Stimulated activated naive CD8-positive, alpha-beta T cell treated with anti-CD3 and anti-CD28 coated beads, Interleukin-15, amount 100 ng/mL, for 72 hours (primary cell): Measurements from ENCODE around the gene USH1C.

Experiments used
- ATAC-seq: fragments of 150-1000 bp; cut with Tn5 transposase; 2 replicates; pipeline ENCODE4 v1.10.0; 2021; ENCODE audit warnings: mild to moderate bottlenecking, moderate library complexity
- DNase-seq, 2 donors: peaks; one replicate each; pipeline ENCODE4 v3.0.0; 2021 to 2022
- H3K27ac Mint-ChIP-seq, 2 donors: one replicate each; pipeline ENCODE4 v1.8.0; 2022; ENCODE audit warnings: mild to moderate bottlenecking in 2 of 2, mixed read lengths in 2 of 2, moderate library complexity in 2 of 2
- H3K27me3 Mint-ChIP-seq: one replicate; pipeline ENCODE4 v1.8.0; 2022; ENCODE audit warnings: mixed read lengths
- H3K4me1 Mint-ChIP-seq: one replicate; pipeline ENCODE4 v1.8.0; 2022; ENCODE audit warnings: mild to moderate bottlenecking, mixed read lengths
- H3K4me3 Mint-ChIP-seq, 2 donors: one replicate each; pipeline ENCODE4 v1.8.0; 2022; ENCODE audit warnings: mild to moderate bottlenecking in 2 of 2, mixed read lengths in 2 of 2, moderate library complexity in 1 of 2
- H3K9me3 Mint-ChIP-seq, 2 donors: one replicate each; pipeline ENCODE4 v1.8.0; 2022; ENCODE audit warnings: mixed read lengths in 2 of 2

Gene USH1C

DNA sequence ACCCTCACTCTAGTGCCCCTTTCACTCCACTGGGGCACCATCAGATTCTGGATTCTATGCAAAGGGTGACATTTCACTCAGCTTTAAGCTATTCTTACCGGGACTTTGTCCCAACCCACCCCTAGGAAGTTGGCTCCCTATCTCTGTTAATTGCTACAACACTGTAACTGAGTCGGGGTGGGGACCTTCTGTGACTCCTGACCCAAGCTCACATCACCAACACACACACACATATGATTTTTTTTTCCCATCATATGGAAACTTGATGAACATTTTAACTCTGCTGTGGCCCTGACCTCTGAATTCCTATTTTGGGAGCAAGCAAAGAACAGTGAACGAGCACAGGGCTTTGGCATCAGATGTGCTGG is 16.6 kb downstream of the USH1C start:
- Mint-ChIP-seq H3K9me3 (no peaks in the 10 kb centered on the region), H3K27me3 (peaks cover 23% of the 10 kb centered on the region), H3K4me1 (no peaks in the 10 kb centered on the region), H3K4me3 (no peak overlapping the region), H3K27ac (no peak overlapping the region)
- ATAC-seq (no peak), DNase-seq (no peak)

DNA sequence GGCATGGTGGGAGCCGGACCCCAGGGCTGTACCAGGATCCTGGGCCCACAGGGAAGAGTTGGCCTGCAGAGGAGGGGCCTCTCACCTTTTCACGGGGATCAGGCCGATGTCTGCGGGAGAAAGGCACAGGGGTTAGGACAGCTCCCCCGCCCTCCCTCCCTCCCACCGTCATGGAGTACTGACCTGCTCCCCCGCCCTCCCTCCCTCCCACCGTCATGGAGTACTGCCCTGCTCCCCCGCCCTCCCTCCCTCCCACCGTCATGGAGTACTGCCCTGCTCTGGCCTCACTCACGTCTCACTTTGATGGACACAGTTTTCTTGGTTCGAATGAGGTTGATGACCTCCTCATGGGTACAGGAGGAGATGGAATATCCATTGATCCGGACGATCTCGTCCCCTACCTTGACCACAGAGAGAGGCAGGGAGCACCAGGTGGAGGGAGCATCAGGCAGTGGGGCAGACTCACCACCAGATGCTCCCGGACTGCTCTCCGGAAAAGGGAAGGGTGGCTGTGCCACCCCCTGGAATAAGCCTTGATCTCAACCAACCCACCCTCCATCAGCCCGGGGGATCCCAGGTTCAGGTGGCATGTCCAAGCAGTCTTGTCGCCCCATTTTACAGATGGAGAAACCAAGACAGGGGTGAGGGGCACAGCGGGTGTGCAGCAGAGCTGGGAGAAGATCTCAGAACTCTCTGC is 17.1 kb downstream of the USH1C start:
- DNase-seq (no peak), ATAC-seq (no peak)
- Mint-ChIP-seq H3K27ac (no peak overlapping the region), H3K4me1 (no peaks in the 10 kb centered on the region), H3K9me3 (no peaks in the 10 kb centered on the region), H3K27me3 (peaks cover 23% of the 10 kb centered on the region), H3K4me3 (no peak overlapping the region)

DNA sequence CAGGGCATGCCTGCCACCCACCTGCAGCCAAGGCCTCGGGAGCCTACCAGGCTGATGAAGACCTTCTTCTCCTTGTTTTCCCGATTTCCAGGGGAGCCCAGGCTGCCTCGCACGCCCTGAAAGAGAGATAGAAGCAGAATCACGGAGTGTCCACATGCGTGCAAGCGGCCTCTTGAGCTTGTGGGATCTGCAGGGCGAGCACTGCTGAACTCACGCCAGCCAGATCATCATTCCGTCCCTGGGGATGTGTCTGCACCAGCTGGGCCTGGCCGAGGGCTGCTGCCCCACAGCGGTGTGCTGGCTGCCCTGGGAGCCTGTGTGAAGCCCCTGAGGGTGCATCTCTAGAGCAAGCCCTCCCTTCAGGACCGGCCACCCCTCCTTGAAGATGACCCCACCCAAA is 17.9 kb downstream of the USH1C start:
- no peaks in the 10 kb centered on the region for H3K4me1 Mint-ChIP-seq
- H3K4me3 Mint-ChIP-seq: no peak overlapping the region
- H3K9me3 Mint-ChIP-seq: no peaks in the 10 kb centered on the region
- peaks cover 23% of the 10 kb centered on the region for H3K27me3 Mint-ChIP-seq
- no peak for DNase-seq
- no peak overlapping the region for H3K27ac Mint-ChIP-seq
- ATAC-seq: no peak

DNA sequence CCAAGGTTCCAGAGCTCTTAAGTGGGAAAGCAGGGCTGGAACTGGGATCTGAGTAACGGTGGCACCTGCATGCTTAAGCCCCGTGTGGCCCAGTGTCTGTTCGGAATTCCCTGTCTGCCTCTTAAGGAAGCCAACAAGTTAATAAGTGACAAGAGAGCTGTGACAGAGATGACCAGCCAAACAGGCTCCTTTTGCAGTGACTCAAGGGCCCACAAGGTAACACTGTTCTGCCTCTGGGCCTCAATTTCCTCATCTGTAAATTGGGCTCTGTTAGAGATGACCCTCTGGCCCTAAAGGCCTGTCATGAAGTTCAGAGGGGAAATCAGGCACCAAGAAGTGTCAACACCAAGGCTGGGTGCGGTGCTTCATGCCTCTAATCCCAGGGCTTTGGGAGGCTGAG is 18.6 kb downstream of the USH1C start:
- H3K4me1 Mint-ChIP-seq: no peaks in the 10 kb centered on the region
- no peak for ATAC-seq
- H3K4me3 Mint-ChIP-seq: no peak overlapping the region
- peaks cover 23% of the 10 kb centered on the region for H3K27me3 Mint-ChIP-seq
- no peaks in the 10 kb centered on the region for H3K9me3 Mint-ChIP-seq
- no peak for DNase-seq
- no peak overlapping the region for H3K27ac Mint-ChIP-seq

DNA sequence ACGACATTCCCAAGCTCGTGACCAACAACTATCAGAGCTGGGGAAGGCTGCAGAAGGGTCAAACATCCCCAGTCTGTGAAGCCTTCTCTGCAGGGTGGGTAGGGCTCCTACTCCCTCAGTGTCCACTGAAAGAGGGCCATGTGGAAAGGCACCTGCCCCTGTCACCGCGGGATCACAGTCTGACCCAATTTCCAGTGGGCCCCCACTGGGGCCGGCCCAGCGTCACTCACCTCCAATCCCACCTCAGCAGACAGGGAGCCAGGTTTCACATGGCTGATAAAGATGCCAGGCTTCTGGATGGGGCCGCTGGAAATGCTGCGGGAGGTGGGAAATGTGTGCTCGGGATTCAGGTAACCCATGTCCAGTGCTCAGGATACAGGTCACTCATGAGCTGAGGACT is 20.0 kb downstream of the USH1C start:
- Mint-ChIP-seq H3K27me3 (peaks cover 19% of the 10 kb centered on the region), H3K4me3 (no peak overlapping the region), H3K4me1 (no peaks in the 10 kb centered on the region), H3K27ac (no peak overlapping the region), H3K9me3 (no peaks in the 10 kb centered on the region)
- ATAC-seq: no peak
- DNase-seq: no peak

DNA sequence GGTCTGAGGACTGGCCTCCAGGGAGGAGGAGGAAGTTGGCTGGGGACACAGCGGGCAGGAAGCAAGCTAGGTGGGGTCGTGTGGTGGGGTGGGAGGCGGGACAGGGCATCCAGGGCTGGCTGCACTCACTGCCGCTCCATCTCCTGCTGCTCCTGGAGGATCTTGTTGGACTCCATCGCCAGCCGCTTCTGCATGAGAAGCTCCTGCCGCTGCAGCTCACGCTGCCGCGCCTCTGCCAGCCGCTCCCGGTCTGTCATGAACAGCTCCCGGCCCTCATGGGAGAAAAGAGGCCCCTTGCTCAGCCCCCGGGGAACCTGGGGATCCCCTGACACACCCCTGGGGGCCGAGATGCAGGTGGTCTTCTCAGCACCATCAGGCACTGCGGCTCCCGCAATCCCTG is 21.6 kb downstream of the USH1C start:
- Mint-ChIP-seq H3K27me3 (peaks cover 7% of the 10 kb centered on the region), H3K27ac (peak overlapping the region in 1 of 2 donors; percentile 16), H3K4me3 (no peak overlapping the region), H3K4me1 (no peaks in the 10 kb centered on the region), H3K9me3 (no peaks in the 10 kb centered on the region)
- DNase-seq (no peak), ATAC-seq (no peak)

DNA sequence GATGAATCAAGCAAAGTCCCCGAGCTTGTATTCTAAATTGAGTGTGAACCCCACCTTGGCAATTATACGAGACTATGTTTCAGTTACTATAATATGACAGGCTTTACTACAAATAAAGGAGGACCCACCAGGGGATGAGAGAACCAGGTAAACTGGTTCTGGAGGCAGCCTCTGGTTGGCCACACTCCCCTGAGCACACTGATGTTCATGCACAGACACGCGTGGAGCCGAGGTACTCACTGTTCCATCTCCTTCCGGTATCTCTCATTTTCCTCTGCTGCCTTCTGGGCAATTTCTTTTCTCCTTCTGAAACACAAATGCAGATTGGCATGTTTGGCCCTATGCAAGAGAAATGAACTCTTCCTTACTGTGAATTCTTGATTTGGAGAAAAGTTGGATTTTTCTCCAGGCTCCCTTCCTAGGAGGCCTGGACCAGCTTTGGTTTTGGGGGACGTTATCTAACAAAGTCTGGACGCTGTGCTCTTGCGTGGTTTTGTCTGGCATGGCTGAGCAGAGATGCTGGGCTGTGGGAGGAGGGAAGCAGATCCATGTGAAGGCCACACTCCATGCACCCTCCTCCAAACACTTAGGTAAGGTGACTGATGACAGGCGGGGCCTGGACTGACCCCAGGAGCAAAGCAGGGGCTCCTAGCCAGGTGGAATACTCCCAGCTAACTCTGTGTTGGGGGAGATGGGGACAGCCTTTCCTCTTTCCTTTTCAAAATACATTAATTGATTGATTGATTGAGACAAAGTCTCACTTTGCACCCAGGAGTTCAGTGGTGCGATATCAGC is 22.9 kb downstream of the USH1C start:
- Mint-ChIP-seq H3K27me3 (peaks cover 5% of the 10 kb centered on the region), H3K27ac (no peak overlapping the region), H3K4me1 (no peaks in the 10 kb centered on the region), H3K9me3 (no peaks in the 10 kb centered on the region), H3K4me3 (no peak overlapping the region)
- ATAC-seq: no peak
- DNase-seq: no peak

DNA sequence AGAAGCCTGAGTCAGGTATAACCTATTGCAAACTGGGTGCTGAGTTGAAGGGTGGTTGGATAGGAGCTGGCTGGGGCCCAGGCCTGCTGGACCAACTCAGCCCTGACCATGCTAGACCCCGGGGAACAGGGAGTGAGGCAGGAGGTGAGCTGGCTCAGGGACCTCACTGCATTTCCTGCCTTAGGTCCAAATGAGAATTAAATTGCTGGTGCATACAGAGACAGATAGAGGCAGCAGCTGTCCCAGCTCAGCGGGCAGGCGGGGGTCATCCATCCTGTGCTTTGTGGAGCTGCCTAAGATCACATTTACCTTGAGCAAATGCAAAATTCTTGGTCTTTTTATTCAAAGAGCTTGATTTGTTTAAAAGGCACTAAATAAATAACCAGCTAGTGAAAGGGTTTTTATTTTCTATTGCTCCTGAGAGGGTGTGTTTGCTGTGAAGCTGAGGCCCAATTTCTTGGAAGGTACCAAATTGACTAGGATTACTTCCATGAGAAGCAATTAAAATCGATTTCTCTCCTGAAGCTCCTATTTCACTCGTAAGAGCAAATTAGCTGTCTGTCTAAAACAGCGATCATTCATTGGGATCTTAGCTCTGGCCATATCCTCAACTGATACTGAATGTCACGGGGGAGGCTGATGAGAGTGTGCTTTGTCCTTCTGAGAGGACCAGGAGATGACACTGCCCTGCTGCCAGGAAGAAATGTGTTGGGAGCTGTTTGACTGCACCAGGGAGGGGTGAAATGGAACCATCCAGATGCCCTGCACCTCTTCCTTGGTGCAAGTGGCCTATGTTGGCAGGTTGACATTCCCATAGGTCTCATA is 24.9 kb downstream of the USH1C start:
- H3K9me3 Mint-ChIP-seq: no peaks in the 10 kb centered on the region
- H3K27me3 Mint-ChIP-seq: no peaks in the 10 kb centered on the region
- no peak for ATAC-seq

DNA sequence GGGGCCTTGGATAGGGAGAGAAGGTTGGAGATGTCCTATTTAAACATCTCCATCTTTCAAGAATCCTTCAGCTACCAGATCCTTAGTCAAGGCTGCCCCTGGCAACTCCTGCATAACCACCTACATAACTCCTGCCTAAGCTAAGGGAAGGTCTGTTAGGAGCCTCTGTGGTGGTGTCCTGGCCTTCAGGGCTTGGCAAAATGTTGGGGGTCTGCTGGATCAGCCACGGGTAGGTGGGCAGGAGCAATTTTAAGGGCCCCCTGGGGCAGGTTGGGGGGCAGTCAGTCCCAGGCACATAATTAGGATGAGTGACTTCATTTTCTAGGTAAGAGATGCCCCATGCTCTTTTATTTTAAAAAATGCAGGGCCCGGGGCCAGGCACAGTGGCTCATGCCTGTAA is 25.9 kb downstream of the USH1C start:
- H3K27me3 Mint-ChIP-seq: peaks cover 3% of the 10 kb centered on the region
- ATAC-seq (no peak), DNase-seq (no peak)

More for the DNA sequence above, 24.9 kb downstream of the USH1C start:
- no peak for DNase-seq
- H3K4me3 Mint-ChIP-seq: no peak overlapping the region
- no peaks in the 10 kb centered on the region for H3K4me1 Mint-ChIP-seq
- H3K27ac Mint-ChIP-seq: no peak overlapping the region

DNA sequence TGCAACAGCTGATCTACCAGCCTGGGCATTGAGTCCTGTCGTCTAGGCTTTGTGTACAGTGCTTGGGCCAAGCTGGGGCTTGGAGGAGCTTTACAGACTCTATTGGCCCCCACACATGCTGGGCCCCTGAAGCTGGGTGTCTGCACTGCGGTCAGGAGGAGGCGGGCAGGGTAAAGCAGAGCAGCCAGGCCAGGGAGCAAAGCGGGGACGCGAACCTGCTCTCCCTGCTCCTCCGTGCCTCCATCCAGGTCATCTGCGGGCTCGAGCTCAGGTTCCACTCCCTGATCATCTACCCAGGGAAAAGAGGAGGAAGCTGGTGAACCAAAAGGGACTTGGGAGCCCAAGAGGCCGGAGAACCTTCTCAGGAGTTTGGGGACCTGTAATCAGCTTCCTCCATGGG is 27.0 kb downstream of the USH1C start:
- H3K27ac Mint-ChIP-seq: peak overlapping the region in 1 of 2 donors; percentile 31
- H3K27me3 Mint-ChIP-seq: peaks cover 13% of the 10 kb centered on the region
- DNase-seq (no peak), ATAC-seq (no peak)
- no peaks in the 10 kb centered on the region for H3K4me1 Mint-ChIP-seq
- no peak overlapping the region for H3K4me3 Mint-ChIP-seq
- no peaks in the 10 kb centered on the region for H3K9me3 Mint-ChIP-seq

More for the DNA sequence above, 25.9 kb downstream of the USH1C start:
- no peaks in the 10 kb centered on the region for H3K9me3 Mint-ChIP-seq
- H3K27ac Mint-ChIP-seq: no peak overlapping the region
- H3K4me3 Mint-ChIP-seq: no peak overlapping the region
- no peaks in the 10 kb centered on the region for H3K4me1 Mint-ChIP-seq

DNA sequence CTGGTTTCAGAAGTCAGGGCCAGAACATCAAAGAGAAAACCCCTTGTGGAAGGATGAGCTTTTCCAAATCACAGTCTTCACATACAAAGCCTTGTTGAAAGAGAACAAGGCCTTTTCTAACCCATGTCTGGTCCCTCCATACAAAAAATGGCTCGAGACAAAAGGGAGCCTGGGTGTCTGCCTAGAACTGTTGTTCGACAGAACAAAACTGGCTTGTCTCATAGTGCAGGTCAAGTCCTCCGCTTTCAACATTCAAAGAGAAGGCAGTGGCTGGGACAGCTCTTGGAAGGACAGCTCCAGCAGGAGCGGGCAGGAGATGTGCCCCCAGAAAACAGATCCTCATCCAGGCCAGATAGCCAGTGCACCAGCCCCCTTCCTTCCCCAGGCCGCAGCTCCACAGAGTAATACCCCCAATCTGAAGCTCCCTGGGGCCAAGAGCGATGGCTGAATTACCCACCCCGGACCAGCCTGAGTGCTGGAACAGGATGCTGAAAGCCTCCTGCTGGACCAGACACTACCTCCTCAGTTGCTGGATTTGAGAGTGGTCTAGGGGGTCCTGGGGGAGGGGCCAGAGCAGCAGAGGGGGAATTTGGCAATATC is 27.6 kb downstream of the USH1C start:
- Mint-ChIP-seq H3K27ac (peak overlapping the region in 1 of 2 donors; percentile 31), H3K9me3 (no peaks in the 10 kb centered on the region), H3K4me1 (no peaks in the 10 kb centered on the region), H3K4me3 (no peak overlapping the region), H3K27me3 (peaks cover 13% of the 10 kb centered on the region)
- no peak for DNase-seq
- no peak for ATAC-seq

DNA sequence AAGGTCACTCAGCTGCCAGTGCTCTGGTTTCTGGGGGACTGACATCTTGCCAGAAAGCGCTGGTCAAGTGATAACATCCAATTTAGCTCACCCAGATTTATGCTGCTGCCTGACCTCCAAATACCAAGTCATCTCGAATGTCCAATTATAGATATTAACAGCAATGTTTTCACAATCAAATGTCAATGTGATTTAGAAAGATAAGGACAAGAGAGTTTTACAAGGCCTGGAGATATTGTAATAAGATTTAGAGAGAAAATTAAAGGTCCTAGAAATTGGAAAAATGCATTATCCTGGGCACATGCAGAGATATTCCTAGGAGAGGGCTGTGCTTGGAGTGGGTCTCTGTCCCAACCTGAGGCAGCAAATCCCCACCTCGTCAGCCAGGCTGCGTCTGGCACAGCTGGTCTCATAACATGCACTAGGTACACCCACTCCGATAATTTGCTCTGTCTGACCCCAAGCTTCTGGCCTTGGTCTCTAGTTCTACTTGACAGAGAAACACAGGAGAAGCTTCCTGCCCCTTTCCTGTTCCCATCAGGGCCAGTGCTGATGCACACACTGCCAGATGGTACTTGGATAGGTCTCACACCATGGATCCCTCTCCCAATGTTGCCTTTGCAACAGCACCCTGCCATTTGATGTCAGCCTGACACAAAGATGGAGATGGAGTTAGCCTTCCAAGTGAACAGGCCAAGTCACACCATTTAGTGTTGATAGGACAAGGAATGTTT is 28.6 kb downstream of the USH1C start:
- Mint-ChIP-seq H3K27me3 (peaks cover 16% of the 10 kb centered on the region), H3K4me1 (no peaks in the 10 kb centered on the region), H3K27ac (peak overlapping the region in 1 of 2 donors; percentile 40), H3K9me3 (no peaks in the 10 kb centered on the region), H3K4me3 (no peak overlapping the region)
- DNase-seq (no peak), ATAC-seq (no peak)

DNA sequence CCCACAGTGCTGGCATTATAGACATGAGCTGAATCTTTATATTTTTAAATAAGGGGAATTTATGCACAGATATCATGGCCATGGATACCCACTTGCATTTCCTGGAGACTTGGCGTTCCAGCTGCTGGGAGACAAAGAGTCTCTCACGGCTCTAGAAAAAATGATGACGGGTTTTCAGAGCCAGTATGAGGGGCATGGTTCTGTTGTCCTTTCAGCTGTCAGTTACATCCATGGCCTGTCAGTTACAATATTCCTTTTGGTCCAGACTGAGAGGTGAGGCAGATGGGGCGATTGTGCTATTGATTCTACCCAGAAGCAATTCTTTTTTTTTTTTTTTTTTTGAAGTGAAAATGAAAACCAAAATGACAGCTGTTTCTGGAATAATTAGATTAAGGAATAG is 29.7 kb downstream of the USH1C start:
- H3K9me3 Mint-ChIP-seq: no peaks in the 10 kb centered on the region
- no peak overlapping the region for H3K27ac Mint-ChIP-seq
- H3K4me3 Mint-ChIP-seq: no peak overlapping the region
- no peak for DNase-seq
- H3K4me1 Mint-ChIP-seq: no peaks in the 10 kb centered on the region
- ATAC-seq: no peak
- peaks cover 21% of the 10 kb centered on the region for H3K27me3 Mint-ChIP-seq

DNA sequence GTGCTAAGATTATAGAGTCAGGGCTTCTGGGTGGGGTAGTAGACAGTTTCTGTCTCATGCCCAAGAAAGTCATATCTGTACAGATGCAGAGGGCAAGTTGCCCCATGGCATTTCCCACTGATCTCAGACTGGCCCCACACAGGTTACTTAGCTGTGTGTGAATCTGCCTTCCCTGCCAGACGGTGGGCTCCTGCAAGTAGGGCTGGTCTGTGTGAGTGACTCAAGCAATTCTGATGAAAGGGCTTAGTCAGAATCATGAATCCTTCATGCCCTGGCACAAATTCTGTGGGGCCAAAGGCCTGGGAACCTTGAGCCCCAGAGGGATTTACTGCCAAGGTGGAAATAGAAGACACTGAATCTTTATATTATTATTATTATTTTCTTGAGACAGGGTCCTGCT is 30.4 kb downstream of the USH1C start:
- no peak for ATAC-seq
- Mint-ChIP-seq H3K27me3 (peaks cover 26% of the 10 kb centered on the region), H3K4me3 (no peak overlapping the region), H3K4me1 (no peaks in the 10 kb centered on the region), H3K9me3 (no peaks in the 10 kb centered on the region), H3K27ac (no peak overlapping the region)
- no peak for DNase-seq

DNA sequence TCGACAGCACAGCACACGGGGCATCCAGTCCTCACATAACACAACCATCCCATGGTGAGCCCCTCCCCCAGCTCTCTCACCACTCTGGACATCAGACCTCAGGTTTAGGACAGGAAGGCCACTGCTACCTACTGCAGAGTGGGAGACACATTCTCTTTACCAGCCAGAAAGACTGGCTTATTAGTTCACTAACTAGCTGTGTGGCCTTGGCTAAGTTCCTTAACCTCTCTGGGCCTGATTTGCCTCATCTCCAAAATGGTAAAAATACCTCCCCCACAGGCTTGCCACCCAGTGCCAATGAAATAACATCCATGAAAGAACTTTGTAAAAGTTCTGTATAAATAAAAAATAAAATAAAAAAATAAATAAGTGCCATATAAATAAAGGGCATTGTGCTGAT is 32.1 kb downstream of the USH1C start:
- Mint-ChIP-seq H3K9me3 (no peaks in the 10 kb centered on the region), H3K27ac (no peak overlapping the region), H3K4me3 (no peak overlapping the region), H3K27me3 (peaks cover 33% of the 10 kb centered on the region), H3K4me1 (no peaks in the 10 kb centered on the region)
- no peak for DNase-seq
- ATAC-seq: no peak
